Central memory CD4-positive, alpha-beta T cell (primary cell): ENCODE data around the gene ITPR2.
"Not testable (repeated sequence)": the region's sequence is repeated elsewhere in the genome, so short reads cannot be mapped to it uniquely, and the experiment has no call there.

Experiments
- DNase-seq: peaks from one replicate; pipeline ENCODE4 v3.0.0; 2022
- total RNA-seq, 3 experiments: gene quantifications; one replicate each; lab custom pipeline; 2026; lab: John Stamatoyannopoulos, UW

Gene ITPR2
- total RNA-seq: 74.2 to 168 (median 139) reads per million in 3 experiments

GRCh38 chr12:26832822-26833742, at the start of gene ITPR2:
TSS of gene ITPR2 (minus strand) at chr12:26833194. CDS start at chr12:26832781, 413 bp downstream.
- DNase-seq: peak; percentile 85

- no peak for DNase-seq
Measured at GRCh38 chr12:26880625-26881024, 47.6 kb upstream of the ITPR2 start.

GRCh38 chr12:26878661-26879119, 45.7 kb upstream of the ITPR2 start:
- no peak for DNase-seq

GRCh38 chr12:26874501-26875296, 41.7 kb upstream of the ITPR2 start:
- DNase-seq: no peak

GRCh38 chr12:26872625-26873024, 39.6 kb upstream of the ITPR2 start:
- DNase-seq: no peak

GRCh38 chr12:26871985-26872384, 39.0 kb upstream of the ITPR2 start:
- DNase-seq: no peak

- DNase-seq: no peak
Measured at GRCh38 chr12:26870491-26871419, 37.8 kb upstream of the ITPR2 start.

GRCh38 chr12:26869908-26870459, 37.0 kb upstream of the ITPR2 start:
- DNase-seq: no peak

- no peak for DNase-seq
Measured at GRCh38 chr12:26869104-26869494, 36.1 kb upstream of the ITPR2 start.

GRCh38 chr12:26868447-26869103, 35.6 kb upstream of the ITPR2 start:
- no peak for DNase-seq

GRCh38 chr12:26867080-26867479, 34.1 kb upstream of the ITPR2 start:
- DNase-seq: no peak

GRCh38 chr12:26863515-26863914, 30.5 kb upstream of the ITPR2 start:
- DNase-seq: no peak

GRCh38 chr12:26862787-26863186, 29.8 kb upstream of the ITPR2 start:
- not testable (repeated sequence) for DNase-seq

- no peak for DNase-seq
Measured at GRCh38 chr12:26861690-26862089, 28.7 kb upstream of the ITPR2 start.

GRCh38 chr12:26857465-26858176, 24.6 kb upstream of the ITPR2 start:
- DNase-seq: no peak

- no peak for DNase-seq
Measured at GRCh38 chr12:26855337-26855736, 22.3 kb upstream of the ITPR2 start.

GRCh38 chr12:26854031-26854390, 21.0 kb upstream of the ITPR2 start:
- DNase-seq: no peak

GRCh38 chr12:26853303-26854030, 20.5 kb upstream of the ITPR2 start:
- DNase-seq: peak; percentile 60

GRCh38 chr12:26851031-26851809, 18.2 kb upstream of the ITPR2 start:
- DNase-seq: no peak
